IPS DF 4.7 (cell line): ENCODE results near the gene AMBRA1.
"Not testable (repeated sequence)": the region's sequence is repeated elsewhere in the genome, so short reads cannot be mapped to it uniquely, and the experiment has no call there.

Experiments used
- DNase-seq: peaks from one replicate; pipeline ENCODE4 v3.0.0-alpha.2; 2013; ENCODE audit warnings: low spot score; ENCODE audit errors: extremely low read depth

Gene AMBRA1

DNA sequence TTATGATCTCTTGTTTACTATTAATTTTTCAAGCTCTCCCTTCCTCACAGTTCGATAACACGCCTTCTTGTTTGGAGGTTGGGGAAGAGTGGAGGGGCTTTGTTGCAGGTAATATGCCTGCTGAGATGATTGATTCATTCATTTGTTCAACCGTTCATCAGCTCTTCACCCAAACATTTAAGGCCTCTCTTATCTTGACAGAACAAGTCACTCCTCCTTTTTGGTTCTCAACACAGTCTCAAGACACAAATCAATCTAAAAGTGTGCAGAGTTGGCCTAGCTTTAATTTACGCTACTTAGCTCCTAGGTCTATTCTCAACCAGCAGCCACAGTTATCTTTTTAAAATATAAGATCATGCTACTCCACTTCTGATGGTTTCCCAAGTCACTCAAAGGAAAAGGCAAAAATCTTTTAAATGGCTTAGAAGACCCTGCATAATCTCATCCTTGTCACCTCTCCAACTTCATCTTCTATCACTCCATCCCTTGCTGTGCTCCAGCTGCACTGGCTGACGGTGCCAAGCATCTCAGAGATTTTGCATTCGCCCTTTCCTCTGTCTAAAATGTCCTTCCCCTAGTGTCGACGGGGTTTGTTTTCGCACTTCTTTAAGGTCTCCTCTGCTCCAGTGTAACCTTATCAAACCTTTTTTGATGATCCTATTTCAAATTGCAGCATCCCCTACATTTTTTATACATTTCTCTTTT, 60.3 kb downstream of the AMBRA1 start:
- no peak for DNase-seq

DNA sequence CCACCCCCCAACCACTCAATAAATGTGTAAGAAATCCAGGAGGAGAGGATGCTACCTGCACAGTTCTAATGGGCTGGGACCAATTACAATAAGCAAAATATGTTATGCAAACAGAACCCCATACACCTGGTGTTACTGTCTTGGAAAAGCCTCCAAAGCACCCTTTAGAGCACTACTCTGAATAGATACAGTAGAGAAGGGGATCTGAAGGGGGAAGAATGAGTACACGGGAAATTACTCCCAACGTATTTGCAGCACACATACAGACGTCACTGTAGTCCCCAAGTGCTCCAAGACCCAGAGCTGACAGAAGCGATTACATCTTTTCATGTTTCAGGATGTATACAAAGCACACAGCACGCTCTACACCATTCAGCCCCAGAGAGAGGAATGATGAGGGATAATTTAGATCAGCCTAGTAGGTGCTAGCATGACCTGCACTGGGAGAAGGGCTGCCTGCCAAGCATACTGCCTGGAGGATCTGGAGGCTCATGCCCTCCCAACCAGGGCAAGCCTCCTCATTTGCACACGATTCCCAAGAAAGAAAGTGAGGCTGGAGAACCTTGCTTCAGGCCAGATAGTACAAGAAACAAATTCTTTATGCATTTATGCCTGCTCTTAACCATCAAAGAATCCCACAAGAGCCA, 63.8 kb downstream of the AMBRA1 start:
- DNase-seq: no peak

DNA sequence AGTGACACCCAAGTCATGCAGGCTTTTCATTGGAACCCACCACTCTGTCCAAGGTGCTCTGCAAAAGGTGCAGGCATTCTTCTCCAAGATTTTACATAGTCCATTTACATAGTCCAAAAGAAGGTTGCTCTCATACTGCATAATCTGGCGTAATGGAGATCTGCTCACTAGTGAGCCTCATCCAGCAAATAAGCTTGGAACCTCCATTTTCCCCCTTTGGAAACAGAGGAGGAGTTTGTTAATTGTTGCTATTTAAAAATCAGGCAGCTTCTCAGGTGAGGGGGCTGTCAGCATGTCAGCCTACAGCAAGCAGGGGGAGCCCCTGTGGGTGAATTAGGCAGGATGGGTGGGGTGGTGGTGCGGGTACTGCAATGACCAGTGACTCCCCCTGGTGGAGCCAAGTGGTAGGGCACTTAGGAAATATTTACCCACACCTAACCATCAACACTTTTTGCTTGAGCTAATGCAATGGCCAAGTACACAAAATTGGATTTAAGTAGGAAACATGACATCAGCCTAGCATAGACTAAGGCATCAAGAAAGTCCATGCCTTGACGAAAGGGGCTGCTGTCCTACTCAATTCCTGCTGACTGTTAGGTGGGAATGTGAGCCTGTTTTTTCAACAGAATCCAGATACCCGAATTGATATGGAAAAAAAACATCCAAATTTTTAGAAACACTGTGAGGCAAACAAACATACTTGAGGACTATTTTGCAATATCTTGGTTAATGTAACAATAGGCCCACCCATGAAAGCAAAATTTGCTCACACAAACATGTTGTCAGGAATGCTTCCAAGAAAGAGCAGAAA, 64.5 kb downstream of the AMBRA1 start:
- peak; percentile 66 for DNase-seq

DNA sequence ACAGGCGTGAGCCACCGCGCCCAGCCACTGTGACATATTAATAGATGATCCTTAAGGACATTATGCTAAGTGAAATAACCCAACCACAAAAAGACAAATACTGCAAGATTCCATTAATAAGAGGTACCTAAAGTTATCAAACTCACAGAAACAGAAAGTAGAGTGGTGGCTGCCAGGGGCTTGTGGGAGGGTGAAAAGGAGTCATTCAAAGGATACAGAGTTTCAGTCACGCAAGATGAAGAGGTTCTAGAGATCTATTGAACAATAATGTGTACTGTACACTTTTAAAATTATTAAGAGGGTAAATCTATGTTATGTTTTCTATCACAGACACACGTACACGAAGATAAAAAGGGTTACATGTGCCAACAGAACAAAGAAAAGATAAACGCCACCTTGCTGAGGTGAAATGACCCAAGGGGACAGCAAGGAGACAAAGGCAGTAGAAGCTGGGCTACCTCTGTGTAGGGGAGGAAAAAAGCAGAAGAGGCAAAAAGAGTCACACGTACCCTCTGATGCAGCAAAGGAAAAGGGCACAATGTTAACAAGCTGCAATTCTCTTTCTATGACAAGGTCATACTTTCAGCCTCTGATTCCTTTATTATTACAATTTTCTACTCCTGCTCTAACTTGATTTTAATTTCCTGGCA, 65.3 kb downstream of the AMBRA1 start:
- DNase-seq: no peak

DNA sequence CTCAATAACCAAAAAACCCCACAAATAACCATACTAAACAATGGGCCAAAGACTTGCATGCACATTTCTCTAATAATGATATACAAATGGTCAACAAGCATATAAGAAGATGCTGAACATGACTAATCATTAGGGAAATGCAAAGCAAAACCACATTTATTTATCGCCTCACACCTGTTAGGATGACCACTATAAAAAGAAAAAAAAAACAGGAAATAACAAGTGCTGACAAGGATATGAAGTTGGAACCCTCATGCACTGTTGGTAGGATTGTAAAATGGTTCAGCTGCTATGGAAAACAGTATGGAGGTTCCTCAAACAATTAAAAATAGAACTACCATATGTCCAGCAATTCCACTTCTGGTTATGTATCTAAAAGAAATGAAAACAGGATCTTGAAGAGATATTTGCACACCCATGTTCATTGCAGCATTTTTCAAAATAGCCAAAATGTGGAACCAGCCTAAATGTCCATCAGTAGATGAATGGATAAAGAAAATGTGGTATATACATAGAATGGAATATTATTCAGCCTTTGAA, 66.2 kb downstream of the AMBRA1 start:
- no peak for DNase-seq

DNA sequence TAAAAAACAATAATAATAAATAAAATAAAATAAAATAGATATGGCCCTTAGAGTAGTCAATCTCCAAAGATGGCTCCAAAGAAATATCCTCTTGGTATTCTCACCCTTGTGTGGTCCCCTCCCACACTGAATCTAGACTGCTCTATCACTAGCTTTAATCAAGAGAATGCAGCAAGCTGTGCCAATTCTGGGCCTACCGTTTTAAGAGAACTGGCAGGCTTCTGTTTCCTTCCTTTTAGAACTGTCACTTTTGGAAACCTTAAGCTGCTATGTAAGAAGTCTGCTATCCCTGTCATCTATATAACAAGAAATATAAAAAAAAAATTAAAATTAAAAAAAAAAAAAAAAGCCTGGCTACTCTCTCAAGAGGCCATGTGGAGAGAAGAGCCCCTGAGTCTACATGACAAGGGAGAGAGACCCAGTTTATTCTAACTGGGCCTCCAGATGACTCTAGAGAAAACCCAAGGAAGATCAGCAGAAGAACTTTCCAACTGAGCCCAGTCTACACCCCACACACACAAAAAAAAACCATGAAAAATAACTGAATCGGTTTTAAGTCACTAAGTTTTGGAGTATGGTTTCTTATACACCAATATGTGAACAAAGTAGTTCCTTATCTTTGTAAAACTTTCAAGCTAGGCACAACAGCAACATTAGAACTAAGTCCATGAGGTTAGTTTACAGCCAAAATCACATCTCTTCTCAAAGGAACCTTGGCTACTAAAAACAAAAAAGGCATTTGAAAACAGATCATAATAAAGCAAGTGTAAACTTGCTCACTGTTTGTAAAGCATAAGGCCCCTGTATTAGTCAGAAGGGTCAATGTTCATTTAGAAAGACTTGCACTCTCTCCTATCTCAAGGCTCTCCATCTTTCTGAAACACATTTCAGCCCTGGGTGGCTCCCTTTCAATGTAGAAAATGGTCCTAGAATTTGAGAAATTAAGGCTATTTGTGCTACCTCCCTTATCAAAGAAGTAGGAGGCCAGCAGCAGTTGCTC, 67.3 kb downstream of the AMBRA1 start:
- no peak for DNase-seq

DNA sequence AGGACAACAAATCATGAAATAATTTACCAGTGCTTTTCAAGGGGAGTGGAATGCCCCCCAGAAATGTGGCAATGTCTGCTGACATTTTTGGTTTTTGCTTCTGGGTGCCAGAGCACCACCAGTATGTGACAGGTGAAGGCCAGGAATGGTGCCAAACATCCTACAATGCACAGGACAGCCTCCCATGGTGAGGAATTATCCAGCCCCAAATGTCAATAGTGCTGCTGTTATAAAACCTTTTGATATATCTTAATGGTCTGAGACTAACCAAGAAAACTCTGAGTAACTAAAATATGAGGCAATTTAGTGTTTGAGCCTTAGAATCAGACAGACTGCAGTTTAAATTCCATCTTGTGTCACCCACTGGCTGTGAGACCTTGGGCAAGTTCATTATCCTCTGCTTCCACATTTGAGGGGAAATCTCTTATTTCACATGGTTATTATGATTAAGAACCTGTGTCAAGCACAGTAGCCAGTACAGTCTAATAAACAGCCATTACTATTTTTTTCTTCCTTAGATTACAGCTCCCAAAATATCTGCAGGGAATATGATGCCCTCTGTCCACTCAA, 69.5 kb downstream of the AMBRA1 start:
- no peak for DNase-seq

DNA sequence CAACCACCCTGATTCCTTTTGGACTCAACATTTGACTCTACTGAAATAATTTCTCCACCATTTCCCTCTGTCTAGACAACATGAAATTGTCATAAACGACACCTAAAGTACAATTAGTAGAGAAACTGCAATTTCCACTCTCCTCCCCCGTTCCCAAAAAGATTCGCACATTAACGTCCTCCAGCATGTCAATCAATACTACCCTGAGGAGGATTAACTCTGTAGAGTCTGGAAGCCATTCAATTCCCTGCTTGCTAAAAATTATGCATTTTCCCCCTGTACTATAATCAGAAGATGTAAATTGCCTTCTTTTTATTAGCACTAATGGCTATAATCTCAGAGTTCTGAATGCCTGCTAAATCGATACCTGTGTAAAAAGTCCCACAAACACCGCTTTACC, 70.5 kb downstream of the AMBRA1 start:
- DNase-seq: no peak

DNA sequence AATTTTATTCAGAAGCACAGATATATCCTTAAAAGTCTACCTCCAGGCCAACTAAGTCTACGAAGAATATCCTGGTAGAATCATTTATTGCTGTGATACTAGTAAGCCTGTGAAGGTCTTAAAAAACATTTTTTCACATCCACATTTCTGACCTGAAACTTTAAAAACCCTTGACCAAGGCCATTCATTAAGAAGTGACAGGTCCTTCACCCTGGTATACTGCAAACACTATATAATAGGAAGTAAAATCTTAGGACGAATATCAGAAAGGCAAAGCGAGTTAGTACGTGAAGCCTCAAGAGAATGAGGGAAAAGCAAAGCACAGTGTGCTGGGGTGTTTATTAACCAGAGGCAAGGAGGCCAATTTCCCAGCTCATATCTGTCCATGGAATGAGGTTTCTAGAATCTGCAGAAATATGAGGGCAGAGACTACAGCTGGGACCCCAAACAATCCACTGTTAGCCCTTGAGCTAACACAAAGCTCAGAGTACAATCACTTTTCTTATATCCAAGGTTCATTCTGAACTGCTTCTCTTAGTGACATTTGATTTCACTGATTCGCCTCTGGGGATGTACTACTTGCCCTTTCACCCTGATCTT, 71.0 kb downstream of the AMBRA1 start:
- no peak for DNase-seq

DNA sequence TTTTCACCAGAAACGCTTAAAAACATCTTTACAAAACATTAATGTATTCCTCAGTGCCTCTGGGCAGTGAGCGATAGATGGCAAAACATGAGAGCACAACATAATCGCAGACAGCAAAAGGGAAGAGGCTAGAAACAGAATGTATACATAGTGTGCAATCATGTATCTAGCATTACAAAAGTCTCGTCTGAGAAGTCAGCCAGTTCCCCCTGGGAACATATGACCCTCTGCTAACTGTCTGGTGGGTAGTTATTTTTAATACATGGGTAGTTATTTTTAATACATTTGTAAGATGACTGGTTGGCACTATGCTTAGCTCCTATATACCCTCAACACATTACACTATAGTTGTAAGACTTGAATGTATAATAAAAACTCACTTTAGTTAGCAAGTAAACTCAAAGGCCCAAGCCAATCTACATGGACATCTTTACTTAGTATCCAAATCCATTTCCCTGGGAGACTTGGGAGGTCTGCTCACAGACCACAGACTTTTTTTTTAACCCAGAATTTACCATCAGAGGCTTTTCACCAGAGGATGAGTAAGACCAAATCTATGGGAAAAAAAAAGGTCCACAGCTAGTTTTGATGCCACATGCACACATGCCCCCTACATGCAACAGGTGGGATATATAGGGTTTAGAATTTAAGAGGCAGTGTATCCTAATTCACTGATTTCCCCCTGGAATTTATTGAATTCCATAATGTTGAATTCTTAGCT, 71.7 kb downstream of the AMBRA1 start:
- no peak for DNase-seq

DNA sequence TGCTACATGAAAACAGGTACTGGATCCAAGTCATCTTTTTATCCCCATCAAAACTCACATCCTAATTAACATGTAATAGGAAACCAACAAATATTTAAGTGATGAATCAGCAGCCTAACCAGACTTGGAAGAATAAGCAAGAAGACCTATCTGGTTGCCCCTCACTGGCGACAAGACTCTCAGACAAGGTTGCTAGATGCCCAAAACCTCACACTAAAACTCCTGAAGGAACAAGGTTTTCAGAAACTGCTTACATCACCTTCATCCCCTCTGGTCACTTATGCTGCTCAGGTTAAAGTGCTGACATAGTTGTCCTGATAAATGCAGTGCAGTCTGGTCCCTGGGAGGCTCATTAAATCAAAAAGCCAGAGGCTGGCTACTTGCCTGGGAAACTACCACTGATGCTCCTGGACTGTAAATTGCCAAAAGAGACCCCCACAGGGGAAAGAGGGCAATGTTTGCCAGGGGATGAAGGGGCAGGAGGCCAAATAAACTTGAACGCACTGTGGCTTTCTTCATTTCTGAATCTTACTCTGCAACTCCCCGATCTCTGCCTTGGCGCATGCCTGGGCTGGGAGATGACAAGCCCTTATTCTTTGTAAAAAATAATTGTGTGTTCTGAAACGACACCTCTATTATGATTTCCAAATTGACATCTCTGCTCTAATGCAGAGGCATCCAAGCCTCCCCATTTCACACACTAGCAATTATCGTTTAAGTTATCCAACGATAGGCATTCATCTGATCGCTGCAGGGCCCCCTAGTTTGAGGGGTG, 72.7 kb downstream of the AMBRA1 start:
- DNase-seq: no peak

DNA sequence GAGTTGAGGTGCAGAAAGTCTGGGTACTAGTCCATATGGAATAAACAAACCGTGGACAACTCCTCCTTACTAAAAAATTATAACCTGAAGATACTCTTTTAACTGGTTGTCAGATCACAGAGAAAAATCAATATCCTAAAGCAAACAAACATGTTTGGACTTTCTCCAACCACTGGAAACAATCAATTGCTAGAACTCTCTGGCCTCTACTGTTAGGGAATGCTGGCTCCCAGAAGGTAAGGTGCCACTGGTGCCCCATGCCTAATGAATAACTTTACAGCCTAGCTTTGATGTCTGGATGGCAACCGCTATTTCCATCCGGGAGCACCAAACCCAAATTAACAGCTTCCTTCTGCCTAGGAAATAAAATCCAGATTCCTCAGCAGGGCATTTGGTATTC, 74.5 kb downstream of the AMBRA1 start:
- no peak for DNase-seq

DNA sequence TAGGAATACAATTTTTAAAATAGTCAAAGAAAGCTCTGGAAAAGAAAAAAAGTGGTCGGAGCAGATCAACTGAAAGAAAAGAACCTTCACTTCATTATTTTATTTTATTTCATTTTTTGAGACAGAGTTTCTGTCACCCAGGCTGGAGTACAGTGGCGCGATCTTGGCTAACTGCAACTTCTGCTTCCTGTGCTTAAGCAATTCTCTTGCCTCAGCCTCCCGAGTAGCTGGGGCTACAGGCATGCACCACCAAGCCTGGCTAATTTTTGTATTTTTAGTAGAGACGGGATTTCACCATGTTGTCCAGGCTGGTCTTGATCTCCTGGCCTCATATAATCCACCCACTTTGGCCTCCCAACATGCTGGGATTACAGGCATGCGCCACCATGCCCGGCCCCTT, 74.9 kb downstream of the AMBRA1 start:
- not testable (repeated sequence) for DNase-seq

DNA sequence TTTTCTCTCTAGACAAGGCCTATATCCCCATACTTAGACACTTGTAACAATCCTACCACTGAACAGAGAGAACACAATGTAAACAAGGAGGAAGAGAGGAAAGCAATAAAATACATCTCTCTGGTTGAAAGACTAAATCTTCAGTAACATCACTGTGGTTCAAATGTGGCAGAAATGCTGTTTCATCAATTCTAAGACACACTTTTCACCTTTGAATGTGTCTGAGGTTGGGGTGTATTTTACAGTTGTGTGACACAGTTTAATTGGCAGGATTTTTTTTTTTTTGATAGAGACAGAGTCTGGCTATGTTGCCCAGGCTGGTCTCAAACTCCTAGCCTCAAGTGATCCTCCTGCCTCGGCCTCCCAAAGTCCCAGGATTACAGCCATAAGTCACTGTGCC, 79.5 kb downstream of the AMBRA1 start:
- no peak for DNase-seq

DNA sequence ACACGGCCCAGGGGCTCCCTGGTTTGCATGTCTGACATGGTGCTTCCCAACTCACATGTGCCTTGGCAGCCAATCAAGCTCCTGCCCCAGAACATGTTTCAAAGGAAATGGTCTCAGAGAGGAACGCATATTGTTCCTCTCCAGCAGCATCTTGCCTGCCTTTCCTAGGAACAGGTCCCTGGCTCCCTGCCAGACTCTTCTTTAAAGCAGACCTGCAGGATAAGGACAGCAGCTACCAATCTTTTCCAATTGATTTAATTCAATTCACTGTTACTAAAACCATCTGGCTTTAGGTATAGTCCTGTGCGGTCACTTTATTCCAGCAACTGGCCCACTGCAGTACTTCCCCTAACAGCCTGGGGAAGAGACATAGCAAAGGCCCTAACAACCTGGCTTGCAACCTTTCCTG, 79.9 kb downstream of the AMBRA1 start:
- DNase-seq: no peak

DNA sequence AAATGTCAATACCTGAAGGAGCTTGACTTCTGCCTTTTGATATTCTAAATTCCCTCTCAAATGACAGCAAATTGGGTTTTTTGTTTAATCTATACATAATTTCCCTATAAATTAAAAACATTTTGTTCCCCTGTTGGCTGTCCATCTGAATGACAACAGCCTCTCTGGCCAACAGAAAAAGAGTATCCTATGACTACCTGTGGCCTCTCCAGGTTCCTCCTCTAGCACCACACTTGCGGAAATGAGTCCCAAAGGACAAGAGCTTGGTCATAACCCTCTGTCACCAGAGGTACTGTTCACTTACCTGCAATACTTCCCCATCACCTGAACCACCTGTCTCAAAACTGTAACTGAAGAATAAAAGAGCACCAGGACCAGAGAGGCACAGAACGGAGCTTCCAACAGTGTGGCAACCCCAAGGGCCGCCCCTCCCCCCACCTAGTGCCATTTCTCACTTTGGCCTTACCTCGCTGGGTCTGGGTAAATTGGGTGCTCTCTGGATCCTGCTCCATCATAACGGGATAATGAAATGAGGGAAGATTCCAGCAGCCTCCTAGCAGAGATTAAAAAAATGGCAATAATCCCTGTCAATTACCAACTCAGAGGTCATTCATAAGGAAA, 81.5 kb downstream of the AMBRA1 start:
- no peak for DNase-seq

DNA sequence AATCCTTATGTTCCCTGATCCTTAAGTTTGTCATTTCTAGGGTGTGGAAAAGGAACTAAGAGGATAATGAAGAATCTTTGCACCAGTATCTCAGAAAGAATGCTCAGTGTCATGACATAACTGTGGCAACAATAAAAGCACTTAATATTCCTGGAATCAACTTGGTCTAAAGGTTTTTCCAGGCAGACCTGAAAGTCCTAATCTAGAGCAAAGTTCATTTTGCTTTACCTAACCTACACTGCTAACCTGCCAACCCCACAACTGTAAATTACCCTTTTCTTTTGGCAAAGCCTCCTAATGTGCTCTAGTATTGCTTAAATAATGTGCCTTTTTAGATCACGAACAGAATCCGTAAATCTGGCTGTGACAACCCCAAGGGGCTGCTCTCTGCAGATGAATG, 82.5 kb downstream of the AMBRA1 start:
- DNase-seq: no peak

DNA sequence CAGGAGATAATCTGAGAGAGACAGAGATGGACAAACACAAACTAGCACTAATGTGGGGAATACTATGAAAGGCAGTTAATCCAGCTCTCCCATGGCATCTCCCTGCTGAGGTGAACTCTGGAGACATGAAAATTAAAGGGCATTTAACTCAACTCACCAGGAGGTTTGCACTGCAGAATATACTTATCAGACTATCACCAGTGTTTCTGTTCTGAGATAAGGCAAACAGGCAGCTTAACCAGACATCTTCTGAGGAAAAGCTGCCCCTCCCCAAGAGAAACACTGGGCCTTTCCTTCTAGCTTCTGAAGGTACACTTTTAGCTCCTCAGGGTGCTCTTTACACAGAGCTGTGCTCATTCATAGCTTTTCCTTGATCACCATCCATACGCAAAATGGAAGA, 85.5 kb downstream of the AMBRA1 start:
- no peak for DNase-seq
